CD4-positive, alpha-beta T cell treated with Interleukin-17A for 1 hour (primary cell): Measurements from ENCODE around the gene PRSS33.

Experiments used
- DNase-seq: peaks from one replicate; pipeline ENCODE4 v3.0.0-alpha.2; 2020

Gene PRSS33

GRCh38 chr16:2819939-2820835 is 32.8 kb upstream of the PRSS33 start:
- no peak for DNase-seq

- DNase-seq, result no peak
These were observed 32.0 kb upstream of the PRSS33 start for GRCh38 chr16:2819179-2819938.

DNA sequence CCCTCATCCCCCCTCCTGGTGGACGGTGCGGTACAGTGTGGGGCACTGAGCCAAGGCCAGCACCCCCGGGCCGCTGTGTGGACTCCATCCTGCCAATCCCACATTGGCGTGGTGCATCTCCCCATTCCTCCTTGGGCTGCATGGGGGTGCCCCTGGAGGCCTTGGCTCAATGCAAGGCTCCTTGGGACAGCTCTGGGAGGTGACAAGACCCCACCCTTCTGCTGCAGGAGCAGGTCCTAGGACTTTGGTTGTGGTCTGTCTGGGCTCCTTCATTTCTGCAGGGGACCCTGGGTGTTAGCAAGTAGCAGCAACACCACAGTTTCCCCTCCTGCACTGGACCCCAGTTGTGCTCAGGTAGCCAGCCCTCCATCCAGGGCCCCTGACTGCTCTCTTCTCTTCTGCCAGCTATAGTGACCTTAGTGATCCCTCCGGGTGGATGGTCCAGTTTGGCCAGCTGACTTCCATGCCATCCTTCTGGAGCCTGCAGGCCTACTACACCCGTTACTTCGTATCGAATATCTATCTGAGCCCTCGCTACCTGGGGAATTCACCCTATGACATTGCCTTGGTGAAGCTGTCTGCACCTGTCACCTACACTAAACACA is 31.0 kb upstream of the PRSS33 start:
- no peak for DNase-seq

DNA sequence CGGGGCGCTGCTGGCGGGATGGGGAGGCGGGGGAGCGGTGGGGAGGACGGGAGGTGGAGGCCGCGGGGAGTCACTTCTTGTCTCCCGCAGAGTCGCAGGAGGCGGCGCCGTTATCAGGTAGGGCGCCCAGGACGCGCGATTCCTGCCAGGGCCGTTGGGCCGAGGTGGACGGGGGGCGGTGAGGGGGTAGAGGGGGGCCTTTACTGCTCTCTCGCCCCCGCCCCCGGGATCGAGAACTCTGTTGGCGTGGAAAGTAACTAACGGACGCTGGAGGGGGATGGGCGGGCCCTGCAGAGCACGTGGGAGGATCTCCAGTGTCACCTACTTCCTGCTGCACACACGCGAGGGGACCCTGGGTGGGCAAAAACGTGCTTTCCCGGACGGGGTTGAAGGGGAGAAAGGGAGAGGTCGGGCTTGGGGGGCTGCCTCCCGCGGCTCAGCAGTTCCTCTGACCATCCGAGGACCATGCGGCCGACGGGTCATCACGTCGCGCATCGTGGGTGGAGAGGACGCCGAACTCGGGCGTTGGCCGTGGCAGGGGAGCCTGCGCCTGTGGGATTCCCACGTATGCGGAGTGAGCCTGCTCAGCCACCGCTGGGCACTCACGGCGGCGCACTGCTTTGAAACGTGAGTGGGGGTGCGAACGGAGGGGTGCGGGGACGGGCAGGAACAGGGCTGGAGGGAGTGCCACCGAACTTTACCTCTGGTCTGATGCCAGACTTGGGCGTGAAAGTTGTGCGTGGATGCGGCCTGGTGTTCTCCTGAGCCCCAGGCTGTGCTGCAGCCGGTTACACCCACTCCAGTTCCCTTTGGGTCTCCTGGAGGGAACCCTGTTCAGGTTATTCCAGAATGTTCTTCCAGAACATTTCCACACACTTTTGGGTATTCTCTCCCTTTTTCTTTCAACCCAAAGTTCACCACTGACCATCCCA is 30.2 kb upstream of the PRSS33 start:
- no peak for DNase-seq

DNA sequence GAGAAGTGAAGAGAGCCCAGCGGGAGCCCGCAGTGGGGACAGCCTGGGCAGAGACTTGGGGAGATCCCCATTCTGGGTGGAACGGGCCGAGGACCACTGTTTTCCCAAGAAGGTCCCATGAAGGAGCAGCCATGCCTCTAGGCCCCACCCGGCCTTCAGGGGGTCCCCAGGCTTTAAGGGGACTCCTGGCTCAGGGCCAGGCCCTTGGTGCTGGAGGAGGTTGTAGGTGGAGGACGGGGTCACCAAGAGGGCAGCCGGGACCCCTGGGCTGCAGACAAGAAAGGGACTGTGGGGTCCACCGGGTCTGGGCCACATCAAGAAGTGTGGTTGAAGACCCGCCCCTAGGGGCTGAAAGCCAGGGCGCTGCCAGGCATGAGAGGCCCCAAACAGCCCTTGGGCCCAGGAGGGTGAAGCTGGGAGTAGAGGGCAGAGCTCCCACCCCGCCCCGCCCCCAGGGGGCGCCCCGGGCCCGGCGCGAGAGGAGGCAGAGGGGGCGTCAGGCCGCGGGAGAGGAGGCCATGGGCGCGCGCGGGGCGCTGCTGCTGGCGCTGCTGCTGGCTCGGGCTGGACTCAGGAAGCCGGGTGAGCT is 29.5 kb upstream of the PRSS33 start, which contains the start of gene PRSS21:
TSS of gene PRSS21 (plus strand) at position 487 of the 589 bp plus-strand sequence. CDS start at position 519, 32 bp downstream.
- DNase-seq, result peak; percentile 39

GRCh38 chr16:2815299-2815771 is 28.0 kb upstream of the PRSS33 start:
- no peak for DNase-seq

- no peak for DNase-seq
These were observed 27.4 kb upstream of the PRSS33 start for GRCh38 chr16:2814551-2815298.

DNA sequence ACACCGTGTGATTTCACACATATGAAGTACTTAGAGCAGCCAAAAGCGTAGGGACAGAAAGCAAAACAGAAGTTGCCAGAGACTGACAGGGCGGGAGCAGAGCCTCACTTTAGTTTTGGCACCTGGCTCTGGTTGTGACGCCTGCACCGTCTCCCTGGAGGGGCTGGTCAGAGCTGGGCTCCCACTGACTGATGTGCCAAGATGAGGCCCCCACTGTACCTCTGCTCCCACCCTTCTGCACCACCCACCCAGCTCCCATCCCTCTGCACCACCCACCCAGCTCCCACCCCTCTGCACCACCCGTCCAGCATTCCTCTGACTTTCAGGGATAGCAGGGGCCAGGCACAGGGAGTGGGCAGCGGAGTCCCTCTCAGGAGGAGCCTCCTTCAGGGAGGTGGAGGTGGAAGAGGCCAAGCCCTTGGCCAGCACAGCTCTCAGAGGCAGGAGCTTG is 26.4 kb upstream of the PRSS33 start:
- no peak for DNase-seq

DNA sequence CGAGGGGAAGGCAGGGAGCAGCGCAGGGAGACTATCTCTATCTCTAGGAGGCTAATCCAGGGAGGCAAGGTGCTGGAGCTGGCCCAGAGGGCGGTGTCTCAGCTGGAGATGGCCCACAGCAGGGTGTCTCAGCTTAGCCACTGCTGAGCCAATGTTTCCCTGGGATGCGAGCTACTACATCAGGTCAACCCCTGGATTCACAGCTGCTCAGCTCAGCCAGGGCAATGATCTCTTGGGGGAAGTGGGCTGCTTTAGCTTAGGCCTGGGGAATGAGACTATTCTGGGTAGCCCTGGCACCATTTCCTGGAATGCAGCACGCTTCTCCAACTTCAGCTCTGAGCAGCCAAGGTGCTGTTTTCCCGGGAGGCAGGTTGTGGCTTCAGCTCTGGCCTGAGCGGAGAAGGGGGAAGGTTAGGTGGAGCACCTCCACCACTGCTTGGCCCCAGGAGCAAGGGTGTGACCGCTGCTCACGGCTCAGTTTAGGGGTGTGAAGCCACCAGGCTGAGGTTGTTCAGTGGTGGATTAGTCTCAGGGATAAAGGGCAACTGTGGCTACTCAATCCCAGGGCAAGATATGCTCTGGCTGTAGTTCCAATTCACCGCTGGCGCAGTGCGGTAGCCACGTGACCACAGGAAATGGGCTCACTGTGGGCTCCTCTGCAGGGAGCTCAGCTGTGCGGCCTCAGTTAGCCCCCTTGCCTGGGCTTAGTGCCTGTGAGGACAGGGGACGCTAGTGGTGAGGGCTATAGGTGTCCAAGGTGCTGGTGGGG is 24.5 kb upstream of the PRSS33 start:
- no peak for DNase-seq

- no peak for DNase-seq
These were observed 23.3 kb upstream of the PRSS33 start for GRCh38 chr16:2810651-2811050.

DNA sequence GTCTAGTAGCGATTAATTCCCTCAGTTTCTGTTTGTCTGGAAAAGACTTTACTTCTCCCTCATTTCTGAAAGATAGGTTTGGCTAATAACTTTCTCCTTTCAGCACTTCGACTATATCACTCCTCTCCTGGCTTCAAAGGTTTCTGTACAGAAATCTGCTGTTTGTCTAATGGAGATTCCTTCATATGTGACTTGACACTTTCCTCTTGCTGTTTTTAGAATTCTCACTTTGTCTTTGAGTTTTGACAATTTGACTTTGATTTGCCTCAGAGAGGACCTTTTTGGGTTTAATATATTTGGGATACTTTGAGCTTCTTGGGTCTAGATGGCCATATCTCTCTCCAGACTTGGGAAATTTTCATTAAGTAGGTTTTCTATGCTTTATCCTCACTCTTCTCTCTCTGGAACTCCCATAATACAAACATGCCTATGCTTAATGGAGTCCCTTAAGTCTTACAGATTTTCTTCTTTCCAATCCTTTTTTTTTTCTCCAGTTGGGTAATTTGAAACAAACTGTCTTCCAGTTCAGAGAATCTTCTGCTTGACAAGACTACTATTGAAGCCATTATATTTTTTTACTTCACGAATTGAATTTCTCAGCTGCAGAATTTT is 21.9 kb upstream of the PRSS33 start:
- no peak for DNase-seq

DNA sequence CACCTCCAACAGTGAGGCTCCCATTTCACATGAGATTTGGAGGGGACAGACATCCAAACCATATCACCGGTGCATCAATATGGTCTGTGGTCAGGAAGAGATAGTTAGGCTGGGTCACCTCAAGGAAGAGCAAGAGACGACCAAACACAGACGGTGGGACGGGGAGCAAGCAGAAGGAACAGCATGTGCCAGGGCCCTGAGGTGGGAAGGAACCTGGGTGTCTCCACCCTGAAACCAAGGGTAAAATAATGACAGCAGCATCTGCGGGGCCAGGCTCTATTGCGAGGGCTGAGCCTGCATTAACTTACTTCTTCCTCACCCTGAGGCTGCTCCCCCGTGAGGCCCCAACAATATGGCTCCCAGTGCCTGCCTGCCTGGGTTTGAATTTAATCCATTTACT is 20.8 kb upstream of the PRSS33 start:
- no peak for DNase-seq

GRCh38 chr16:2806286-2806685 is 18.9 kb upstream of the PRSS33 start:
- no peak for DNase-seq

DNA sequence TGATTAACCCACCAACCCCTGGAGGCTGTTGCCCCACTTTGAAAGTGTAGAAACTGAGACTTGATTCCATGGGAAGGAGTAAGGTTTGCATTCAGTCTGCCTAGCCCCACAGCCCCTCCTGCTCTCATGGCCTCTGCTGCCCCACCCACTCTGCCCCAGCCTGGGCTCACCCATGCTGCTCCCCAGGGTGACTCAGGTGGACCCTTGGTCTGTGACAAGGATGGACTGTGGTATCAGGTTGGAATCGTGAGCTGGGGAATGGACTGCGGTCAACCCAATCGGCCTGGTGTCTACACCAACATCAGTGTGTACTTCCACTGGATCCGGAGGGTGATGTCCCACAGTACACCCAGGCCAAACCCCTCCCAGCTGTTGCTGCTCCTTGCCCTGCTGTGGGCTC is 17.4 kb upstream of the PRSS33 start:
- no peak for DNase-seq

GRCh38 chr16:2803545-2804195 is 16.3 kb upstream of the PRSS33 start:
- DNase-seq, result no peak

- no peak for DNase-seq
These were observed 12.5 kb upstream of the PRSS33 start for GRCh38 chr16:2799859-2800226.

DNA sequence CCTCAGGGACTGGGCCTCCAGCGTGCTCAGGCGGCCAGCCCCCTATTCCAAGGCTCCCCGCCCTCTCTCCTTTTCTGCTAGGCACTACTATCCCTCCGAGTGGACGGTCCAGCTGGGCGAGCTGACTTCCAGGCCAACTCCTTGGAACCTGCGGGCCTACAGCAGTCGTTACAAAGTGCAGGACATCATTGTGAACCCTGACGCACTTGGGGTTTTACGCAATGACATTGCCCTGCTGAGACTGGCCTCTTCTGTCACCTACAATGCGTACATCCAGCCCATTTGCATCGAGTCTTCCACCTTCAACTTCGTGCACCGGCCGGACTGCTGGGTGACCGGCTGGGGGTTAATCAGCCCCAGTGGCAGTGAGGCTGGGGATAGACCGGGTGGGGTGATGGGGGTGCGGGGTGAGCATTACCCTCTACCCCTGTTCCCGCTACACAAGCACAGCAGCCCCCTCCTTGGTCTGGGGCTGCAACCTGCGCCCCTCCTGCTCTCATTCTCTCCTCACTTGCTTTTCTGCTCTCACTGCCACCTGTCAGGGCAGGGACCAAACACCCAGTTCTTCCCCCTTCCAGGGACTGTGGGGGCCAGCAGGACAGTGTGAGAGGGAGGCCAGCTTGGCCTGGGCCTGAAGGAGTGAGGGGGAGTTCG is 12.0 kb upstream of the PRSS33 start:
- no peak for DNase-seq

DNA sequence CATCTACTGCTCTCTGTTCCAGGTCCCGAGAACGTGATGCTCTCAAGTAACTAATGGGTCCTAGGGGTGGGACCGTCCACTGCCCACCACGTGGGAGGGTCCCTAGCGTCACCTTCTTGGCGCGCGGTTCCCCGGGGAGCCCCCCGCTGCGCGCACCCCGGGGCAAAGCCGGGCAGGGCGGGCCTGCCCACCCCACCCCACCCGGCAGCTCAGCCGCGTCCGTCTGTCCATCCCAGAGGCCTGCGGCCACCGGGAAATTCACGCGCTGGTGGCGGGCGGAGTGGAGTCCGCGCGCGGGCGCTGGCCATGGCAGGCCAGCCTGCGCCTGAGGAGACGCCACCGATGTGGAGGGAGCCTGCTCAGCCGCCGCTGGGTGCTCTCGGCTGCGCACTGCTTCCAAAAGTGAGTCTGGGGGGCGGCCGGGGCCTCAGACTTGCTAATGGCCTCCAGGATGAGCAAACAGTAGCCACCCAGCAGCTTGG is 11.4 kb upstream of the PRSS33 start:
- DNase-seq, result no peak
